Adrenal gland (tissue), 12 donors: ENCODE measurements around the gene IFT25. TPM values are rescaled to one million over a fixed set of nuclear protein-coding genes. Genes with fewer than 3 reads are reported as not detected.
"Not testable (repeated sequence)": the region's sequence is repeated elsewhere in the genome, so short reads cannot be mapped to it uniquely, and the experiment has no call there.

ENCODE experiments used
- DNase-seq, 7 donors: peaks; one replicate each; pipeline ENCODE4 v3.0.0-alpha.2; 2019 to 2020
- H3K27ac ChIP-seq, 5 donors: fragments of 200-600 bp; sonication (generic) in 4 of 5; 1 replicate in 3 of 5; 2 replicates in 2 of 5; pipeline versions ENCODE4 v1.5.1 to v1.8.0; 2016 to 2020; ENCODE audit warnings: mild to moderate bottlenecking in 1 of 5
- H3K27me3 ChIP-seq: fragments of 200-600 bp; 2 replicates; pipeline ENCODE4 v1.8.0; 2021
- H3K36me3 ChIP-seq, 2 donors: fragments of 200-600 bp; replicated peaks in 1 of 2; 1 replicate in 1 of 2; 2 replicates in 1 of 2; pipeline versions ENCODE4 v1.5.1 to v1.8.0; 2018 to 2022
- H3K4me1 ChIP-seq, 2 donors: fragments of 200-600 bp; replicated peaks in 1 of 2; 1 replicate in 1 of 2; 2 replicates in 1 of 2; pipeline versions ENCODE4 v1.5.1 to v1.8.0; 2018 to 2021
- H3K4me3 ChIP-seq, 4 donors: fragments of 200-600 bp; sonication (generic) in 3 of 4; one replicate each; pipeline ENCODE4 v1.5.1; 2016 to 2018
- H3K9me3 ChIP-seq, 3 donors: fragments of 200-600 bp; sonication (generic) in 1 of 3; replicated peaks in 1 of 3; 1 replicate in 2 of 3; 2 replicates in 1 of 3; pipeline versions ENCODE4 v1.5.1 to v1.8.0; 2016 to 2021
- POLR2A ChIP-seq, 2 donors: fragments of 450-650 bp; IDR thresholded peaks; one replicate each; pipeline ENCODE4 v1.6.1; 2017; ENCODE audit warnings: antibody characterized with exemption in 2 of 2, mild to moderate bottlenecking in 2 of 2, moderate library complexity in 1 of 2
- WGBS, 4 donors: extraction: QIAGEN DNeasy Blood & Tissue Kit in 2 of 4; methylation state at CpG; one replicate each; pipeline versions ENCODE4 v1.1.5 to v1.1.7; 2013 to 2017; 5-methylcytosine and 5-hydroxymethylcytosine counted together
- intact Hi-C, 2 donors: fragments of 100-400 bp; cut with DNase I; formaldehyde crosslinking; loops; one replicate each; pipeline versions ENCODE4 v1.14.1 to v1.15.0; 2022 to 2023
- polyA plus RNA-seq, 3 donors: library from polyadenylated mRNA; stranded (reverse); fragments of 200-250 nt in 2 of 3; fragments of 350-450 nt in 1 of 3; fragmentation: Illumina TruSeq in 1 of 3; extraction: RNeasy Lipid Tissue Mini Kit (QIAGEN cat#74804) in 1 of 3; gene quantifications; one replicate each; pipeline ENCODE4 v1.2.3, GENCODE V29; 2013 to 2014
- total RNA-seq, 9 donors: library from RNA; depleted of rRNA in 4 of 9; stranded (reverse); fragments of >200 nt in 4 of 9; fragments of 120-200 nt in 1 of 9; fragmentation: NEBNext Ultra II Directional in 1 of 9; extraction: Animal tissue kit (Norgen Biotek cat#: 25700) in 1 of 9; gene quantifications; one replicate each; pipeline versions ENCODE4 v1.1.0 to v1.2.4, GENCODE V29; 2013 to 2023
- TF ChIP-seq, protein P1 (sequence below), 6 experiments: fragments of 450-650 bp in 4 of 6; fragments of 200-600 bp in 2 of 6; sonication (generic) in 1 of 6; IDR thresholded peaks; 1 replicate in 5 of 6; 2 replicates in 1 of 6; pipeline versions ENCODE4 v1.5.1 to v1.8.0; 2016 to 2021; ENCODE audit warnings: antibody characterized with exemption in 6 of 6, mild to moderate bottlenecking in 2 of 6, moderate library complexity in 1 of 6
- donor health status: healthy with polysubstance abuse.
- donor health status: Bipolar disorder and iron deficiency.
- donor health status: DM: yes; HTN: yes; CAD: no.
- donor health status: DM: no; HTN: no; CAD: no.
- donor health status: DM: no; HTN: no; CAD: no.
- donor health status: DM: yes; HTN: yes; CAD: no.

Gene IFT25
- total and polyA plus RNA-seq, 12 donors, result 7.2 to 53.1 (median 29.1) TPM

DNA sequence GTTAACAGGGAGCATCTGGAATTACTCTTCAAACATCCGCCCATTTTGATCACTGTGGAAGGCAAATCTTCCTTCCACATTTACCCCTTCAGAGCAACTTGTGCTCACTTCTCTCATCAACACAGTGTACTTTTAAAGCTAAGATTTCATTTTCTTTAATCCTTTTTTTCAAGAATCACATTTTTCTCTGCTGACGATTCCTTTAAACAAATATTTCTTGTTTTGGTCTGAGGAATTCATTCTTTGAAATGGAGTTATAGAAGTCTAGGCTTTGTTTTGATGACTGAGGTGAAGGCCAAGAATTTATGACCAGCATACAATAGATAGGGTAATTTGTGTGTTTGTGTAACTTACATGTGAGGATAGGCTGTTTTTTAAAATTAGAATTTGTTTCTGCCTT, 26.2 kb upstream of the IFT25 start:
- peaks cover 0 to 50% of the 10 kb centered on the region in 2 donors for H3K36me3 ChIP-seq
- H3K4me1 ChIP-seq, result no peaks in the 10 kb centered on the region
- TF ChIP-seq, protein P1, sequence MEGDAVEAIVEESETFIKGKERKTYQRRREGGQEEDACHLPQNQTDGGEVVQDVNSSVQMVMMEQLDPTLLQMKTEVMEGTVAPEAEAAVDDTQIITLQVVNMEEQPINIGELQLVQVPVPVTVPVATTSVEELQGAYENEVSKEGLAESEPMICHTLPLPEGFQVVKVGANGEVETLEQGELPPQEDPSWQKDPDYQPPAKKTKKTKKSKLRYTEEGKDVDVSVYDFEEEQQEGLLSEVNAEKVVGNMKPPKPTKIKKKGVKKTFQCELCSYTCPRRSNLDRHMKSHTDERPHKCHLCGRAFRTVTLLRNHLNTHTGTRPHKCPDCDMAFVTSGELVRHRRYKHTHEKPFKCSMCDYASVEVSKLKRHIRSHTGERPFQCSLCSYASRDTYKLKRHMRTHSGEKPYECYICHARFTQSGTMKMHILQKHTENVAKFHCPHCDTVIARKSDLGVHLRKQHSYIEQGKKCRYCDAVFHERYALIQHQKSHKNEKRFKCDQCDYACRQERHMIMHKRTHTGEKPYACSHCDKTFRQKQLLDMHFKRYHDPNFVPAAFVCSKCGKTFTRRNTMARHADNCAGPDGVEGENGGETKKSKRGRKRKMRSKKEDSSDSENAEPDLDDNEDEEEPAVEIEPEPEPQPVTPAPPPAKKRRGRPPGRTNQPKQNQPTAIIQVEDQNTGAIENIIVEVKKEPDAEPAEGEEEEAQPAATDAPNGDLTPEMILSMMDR (IDR thresholded peaks at IDR 0.05), result no peak
- TF ChIP-seq POLR2A (IDR thresholded peaks at IDR 0.05), result no peak
- H3K27ac ChIP-seq, result no peak overlapping the region
- DNase-seq, result no peak
- H3K4me3 ChIP-seq, result no peak overlapping the region
- 64 to 81% (median 80%) methylated on average over 2 of the region's 2 CpGs for WGBS, 4 donors
- H3K27me3 ChIP-seq, result no peaks in the 10 kb centered on the region
- H3K9me3 ChIP-seq, result no peaks in the 10 kb centered on the region
- intact Hi-C loops, result no loop called here

DNA sequence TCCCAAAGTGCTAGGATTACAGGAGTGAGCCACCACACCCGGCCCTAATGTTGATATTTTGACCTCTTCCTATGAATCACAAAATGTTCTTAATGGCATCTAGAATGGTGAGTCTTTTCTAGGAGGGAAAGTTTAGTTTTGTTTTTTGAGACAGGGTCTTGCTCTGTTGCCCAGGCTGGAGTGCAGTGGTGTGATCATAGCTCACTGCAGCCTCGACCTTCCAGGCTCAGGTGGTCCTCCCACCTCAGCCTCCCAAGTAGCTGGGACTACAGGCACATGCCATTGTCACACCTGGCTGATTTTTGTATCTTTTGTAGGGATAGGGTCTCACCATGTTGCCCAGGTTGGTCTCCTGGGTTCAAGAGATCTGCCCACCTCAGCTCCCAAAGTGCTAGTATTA, 23.8 kb upstream of the IFT25 start:
- WGBS, 4 donors, result 87 to 100% (median 96%) methylated on average over 2 of the region's 2 CpGs
- H3K4me1 ChIP-seq, DNase-seq, H3K9me3 ChIP-seq, intact Hi-C loops, H3K4me3 ChIP-seq, H3K27me3 ChIP-seq, H3K27ac ChIP-seq: not testable (repeated sequence)
- H3K36me3 ChIP-seq, result peaks cover 0 to 58% of the 10 kb centered on the region in 2 donors

DNA sequence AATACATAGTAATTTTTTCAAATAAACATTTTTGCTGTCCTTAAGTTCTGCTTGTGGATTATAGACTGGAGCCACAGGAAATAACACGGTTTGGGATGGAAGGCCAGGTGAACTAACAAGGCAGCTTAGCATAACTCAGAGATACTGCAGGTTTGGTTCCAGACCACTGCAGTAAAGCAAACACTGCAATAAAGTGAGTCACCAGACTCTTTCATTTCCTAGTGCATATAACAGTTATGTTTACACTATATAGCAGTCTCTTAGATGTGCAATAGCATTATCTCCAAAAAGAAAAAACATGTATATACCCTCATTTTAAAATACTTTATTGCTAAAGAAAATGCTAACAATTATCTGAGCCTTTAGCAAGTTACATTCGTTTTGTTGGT, 22.6 kb upstream of the IFT25 start:
- Histone ChIP-seq H3K9me3 (no peaks in the 10 kb centered on the region), H3K27ac (no peak overlapping the region), H3K27me3 (no peaks in the 10 kb centered on the region), H3K4me3 (no peak overlapping the region), H3K4me1 (peaks cover 0 to 6% of the 10 kb centered on the region in 2 donors), H3K36me3 (peaks cover 0 to 63% of the 10 kb centered on the region in 2 donors)
- no peak for DNase-seq
- TF ChIP-seq POLR2A (IDR thresholded peaks at IDR 0.05), result no peak
- TF ChIP-seq, protein P1 (IDR thresholded peaks at IDR 0.05), result no peak
- intact Hi-C loops, result no loop called here
- WGBS, 4 donors, result 85 to 90% (median 86%) methylated on average over 2 of the region's 2 CpGs

DNA sequence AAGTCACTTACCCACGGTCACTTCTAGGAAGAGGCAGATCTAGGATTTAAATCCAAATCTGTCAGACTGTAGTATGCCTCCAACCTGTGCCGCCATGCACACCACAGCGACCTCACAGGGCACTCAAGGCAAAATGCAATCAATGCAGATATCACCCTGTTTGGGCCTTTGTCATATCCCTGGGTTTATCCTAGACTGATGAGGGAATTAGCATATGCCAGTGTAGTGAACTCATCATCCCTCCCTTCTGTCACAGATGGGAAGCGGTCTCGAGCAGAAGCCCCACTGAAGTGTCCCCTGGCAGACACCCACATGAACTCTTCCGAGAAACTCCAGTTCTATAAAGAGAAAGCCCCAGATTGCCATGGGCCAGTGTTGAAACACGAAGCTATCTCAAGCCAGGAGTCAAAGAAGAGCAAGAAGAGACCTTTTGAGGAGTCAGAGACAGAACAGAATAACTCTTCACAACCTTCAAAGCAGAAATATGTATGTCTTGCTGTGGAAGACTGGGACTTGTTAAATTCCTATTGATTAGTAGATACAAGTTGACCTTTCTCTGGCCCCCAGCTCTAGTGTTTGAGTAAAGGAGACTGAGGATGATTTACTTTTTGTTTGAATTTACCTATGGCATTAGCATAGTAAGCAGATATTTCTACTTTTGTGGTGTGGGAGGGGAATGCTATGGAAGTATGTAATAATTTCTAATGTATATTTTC, 22.1 kb upstream of the IFT25 start:
- H3K36me3 ChIP-seq, result peaks cover 0 to 69% of the 10 kb centered on the region in 2 donors
- no peaks in the 10 kb centered on the region for H3K9me3 ChIP-seq
- intact Hi-C loops, result no loop called here
- 86 to 97% (median 91%) methylated on average over 7 of the region's 7 CpGs for WGBS, 4 donors
- no peak for DNase-seq
- no peaks in the 10 kb centered on the region for H3K27me3 ChIP-seq
- TF ChIP-seq, protein P1 (IDR thresholded peaks at IDR 0.05), result no peak
- TF ChIP-seq POLR2A (IDR thresholded peaks at IDR 0.05), result no peak
- no peak overlapping the region for H3K27ac ChIP-seq
- H3K4me3 ChIP-seq, result no peak overlapping the region
- H3K4me1 ChIP-seq, result peaks cover 5 to 11% of the 10 kb centered on the region in 2 donors

DNA sequence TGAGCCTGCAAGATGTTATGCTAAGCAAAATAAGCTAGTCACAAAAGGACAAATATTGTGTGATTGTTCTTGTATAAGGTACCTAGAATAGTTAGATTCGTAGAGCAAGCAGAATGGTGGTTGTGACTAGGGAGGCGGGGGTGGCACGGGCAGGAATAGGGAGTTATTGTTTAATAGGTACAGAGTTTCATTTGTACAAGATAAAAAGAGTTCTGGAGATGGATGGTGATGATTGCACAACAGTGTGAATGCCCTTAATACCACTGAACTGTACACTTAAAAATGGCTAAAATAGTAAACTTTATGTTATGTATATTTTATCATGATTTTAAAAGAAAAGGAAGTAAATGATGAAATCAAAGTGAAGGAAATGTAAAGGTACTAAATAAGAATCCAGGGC, 21.3 kb upstream of the IFT25 start:
- Histone ChIP-seq H3K27me3 (no peaks in the 10 kb centered on the region), H3K9me3 (no peaks in the 10 kb centered on the region), H3K36me3 (peaks cover 0 to 71% of the 10 kb centered on the region in 2 donors), H3K4me3 (no peak overlapping the region), H3K4me1 (peaks cover 5 to 17% of the 10 kb centered on the region in 2 donors), H3K27ac (no peak overlapping the region)
- no peak for DNase-seq
- no peak for TF ChIP-seq POLR2A (IDR thresholded peaks at IDR 0.05)
- TF ChIP-seq, protein P1 (IDR thresholded peaks at IDR 0.05), result no peak
- intact Hi-C loops, result no loop called here
- 90 to 93% (median 91%) methylated on average over 3 of the region's 3 CpGs for WGBS, 4 donors
